GM11168 (cell line): Measurements from ENCODE around the gene ACTR8.

Source experiments
- in situ Hi-C: fragments of 300-500 bp; cut with MboI; formaldehyde crosslinking; loops from one replicate; pipeline ENCODE4 v1.12.0; 2022; ENCODE audit warnings: low sequenced_read_pairs; ENCODE audit not compliant: unreplicated experiment

Gene ACTR8

DNA sequence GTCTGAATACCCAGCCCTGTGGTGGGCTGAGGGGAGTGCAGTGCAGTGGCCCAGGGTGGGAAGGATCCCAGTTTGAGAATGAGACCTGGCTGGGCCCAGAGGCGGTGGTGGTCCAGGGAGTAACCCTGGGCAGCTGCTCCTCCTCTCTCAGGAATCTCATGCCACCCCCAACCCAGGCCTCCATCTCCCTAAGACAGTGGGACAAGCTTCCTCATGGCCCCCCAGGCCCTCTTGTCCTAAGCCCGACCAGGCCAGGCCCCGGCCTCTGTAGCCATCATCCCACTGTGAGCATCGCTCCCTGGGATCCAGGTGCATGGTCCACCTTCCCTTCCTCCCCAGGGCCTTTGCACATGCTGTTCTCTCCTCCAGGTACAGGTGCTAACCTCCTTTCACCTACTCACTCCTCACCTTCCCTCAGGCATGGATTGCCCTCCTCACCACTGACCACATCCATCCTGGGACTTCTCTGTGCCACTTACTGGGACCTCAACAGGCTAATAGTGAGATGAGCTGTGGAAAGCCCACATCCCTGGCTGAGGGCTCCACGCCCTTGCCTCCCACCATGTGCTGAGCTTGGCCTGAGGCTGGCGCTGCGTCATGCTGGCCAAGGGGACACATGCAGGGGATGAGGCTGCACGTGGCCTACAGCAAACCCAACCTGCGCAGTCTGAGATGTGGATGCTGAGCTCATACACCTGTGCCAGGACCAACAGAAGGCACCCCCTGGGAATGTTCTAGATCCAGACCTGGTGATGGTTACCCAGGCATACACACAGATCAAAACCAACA, 45.7 kb downstream of the ACTR8 start:
- in situ Hi-C loops = no loop called here

DNA sequence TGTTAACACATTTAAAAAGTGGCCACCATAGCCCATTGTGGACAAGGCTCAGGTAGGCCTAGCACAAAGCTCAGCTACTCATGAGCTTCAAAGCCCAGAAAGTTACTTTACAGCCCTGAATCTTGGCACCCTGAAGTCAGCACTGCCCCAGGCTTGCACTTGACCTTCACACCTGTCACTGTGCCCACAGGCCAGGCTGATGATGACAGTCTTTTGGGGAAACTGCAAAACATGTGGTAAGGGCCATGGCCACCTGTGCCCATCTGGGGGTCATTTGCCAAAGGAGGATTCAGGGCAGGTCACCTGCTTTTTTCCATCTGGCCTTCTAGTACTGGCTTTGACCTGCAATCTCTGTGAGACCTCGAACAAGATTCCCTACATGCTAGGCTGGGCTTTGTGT, 46.7 kb downstream of the ACTR8 start:
- in situ Hi-C loops = no loop called here

DNA sequence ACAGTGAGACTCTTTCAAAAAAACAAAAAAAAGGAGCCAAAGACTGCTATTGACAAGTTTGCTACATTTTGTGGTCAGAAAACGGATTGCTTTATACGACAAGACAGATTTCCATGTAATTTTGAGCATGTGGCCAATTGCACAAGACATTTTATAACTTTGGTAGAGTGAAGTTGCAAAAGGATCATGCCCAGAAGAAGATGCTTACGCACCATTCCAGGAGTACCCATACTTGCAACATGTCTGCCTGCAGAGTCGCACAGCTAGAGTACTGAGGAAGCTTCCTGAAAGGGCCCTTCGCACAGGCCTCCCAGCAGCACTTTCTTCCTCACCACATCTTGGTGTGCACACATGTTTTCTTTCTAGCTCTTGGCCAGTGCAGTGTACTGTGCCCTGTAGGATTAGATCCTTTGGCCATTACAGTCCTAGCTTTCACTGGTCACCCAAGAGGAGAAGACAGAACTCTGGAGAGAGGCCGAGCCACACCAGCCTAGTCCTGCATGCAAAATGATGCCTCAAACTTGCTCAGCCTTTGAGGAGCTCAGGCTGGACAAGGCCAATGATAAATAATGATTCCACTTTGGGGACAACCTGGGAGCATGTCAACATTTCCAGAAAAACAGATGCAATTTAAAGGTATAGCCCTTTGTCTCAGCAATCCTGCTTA, 47.4 kb downstream of the ACTR8 start:
- in situ Hi-C loops = no loop called here

DNA sequence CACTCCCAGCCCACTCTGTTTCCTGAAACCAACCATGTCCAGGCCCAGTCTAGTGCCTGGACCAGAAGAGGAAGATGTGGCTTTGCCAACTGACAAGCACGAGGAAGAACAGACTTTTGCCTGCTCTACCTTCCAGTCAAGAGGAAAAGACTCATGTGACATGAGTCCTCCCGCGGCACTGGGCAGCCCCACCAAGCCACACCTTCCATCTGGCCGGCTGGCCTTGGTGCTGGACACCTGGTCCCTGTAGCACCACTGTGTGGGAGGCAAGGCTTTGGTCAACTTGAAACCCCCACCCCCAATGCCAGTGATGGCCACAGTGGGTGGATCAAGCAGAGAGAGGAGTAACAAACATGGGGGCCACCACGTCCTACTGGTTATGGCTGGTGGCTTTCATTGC, 48.3 kb downstream of the ACTR8 start:
- in situ Hi-C loops = no loop called here

DNA sequence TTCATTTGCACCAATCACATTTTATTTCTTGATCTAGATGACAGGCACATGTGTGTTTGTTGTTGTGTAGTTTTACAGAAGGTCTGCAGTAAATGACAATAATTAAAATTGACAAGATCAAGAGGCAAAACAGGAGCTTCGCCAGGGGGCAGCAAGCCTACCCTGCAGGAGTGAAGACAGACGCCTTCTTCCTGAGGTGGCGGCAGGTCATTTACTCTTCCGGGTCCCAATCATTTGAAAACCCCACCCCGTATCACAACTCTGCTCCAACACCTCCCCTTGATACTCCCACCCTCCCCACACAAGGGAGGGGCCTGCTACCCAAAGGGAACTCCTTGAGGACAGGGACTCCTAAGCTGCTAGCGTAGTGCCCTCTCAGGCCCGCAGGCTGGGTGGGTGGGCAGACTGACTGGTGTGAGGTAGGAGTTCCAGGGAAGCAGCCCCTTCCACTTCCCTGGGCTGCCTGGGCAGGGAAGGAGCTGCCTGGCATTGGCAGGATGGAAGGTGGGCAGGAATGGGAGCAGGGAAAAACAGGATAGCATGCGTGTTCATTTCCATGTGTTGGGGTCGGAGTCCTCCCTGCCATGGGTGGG, 48.8 kb downstream of the ACTR8 start:
- in situ Hi-C loops = no loop called here

DNA sequence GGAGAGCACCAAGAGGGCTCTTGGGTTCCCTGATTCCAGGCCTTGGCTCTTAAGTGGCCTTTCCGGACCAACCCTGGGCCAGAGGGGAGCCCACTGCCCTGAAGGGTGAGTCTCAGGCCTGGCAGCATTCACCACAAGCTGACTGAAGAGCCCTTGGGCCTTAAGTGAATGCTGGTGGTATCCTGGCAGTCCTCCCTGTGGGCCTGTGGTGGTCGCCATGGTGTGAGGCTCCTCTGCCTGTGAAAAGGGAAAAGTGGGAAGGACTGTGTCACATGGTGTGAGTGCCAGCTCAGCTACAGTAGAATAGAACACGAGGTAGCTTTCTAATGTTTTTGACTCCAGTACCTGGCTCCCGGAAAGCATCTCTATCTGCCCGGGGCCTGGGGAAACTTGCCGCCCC, 51.0 kb downstream of the ACTR8 start:
- in situ Hi-C loops = no loop called here

DNA sequence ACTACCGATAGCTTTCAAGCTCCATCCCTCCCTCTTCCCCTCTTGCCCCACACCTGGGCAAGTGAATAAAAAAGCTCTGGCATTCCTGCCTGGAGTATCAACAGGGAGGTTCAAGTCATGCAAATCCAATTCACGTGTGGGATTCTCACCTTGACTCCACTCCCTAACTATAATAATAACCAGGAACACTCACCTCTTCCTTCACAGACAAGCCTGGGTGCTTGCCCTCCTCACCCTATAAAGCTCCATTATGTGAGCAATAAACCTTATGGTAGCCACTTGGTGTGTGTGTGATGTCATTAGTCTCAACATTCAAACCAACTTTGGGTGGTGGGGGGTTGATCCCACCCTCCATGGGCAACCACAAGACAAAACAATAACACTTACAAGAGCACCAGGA, 52.3 kb downstream of the ACTR8 start:
- in situ Hi-C loops = no loop called here

DNA sequence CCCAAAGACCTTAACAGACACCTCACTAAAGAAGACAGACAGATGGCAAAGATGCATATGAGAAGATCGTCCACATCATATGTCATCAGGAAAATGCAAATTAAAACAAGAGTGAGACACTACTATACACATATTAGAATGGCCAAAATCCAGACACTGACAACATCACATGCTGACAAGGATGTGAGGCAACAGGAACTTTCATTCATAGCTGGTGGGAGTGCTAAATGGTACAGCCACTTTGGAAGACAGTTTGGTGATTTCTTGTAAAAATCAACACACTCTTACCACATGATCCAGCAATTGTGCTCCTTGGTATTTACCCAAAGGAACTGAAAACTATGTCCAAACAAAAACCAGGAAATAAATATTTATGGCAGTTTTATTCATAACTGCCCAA, 53.4 kb downstream of the ACTR8 start:
- in situ Hi-C loops = no loop called here

DNA sequence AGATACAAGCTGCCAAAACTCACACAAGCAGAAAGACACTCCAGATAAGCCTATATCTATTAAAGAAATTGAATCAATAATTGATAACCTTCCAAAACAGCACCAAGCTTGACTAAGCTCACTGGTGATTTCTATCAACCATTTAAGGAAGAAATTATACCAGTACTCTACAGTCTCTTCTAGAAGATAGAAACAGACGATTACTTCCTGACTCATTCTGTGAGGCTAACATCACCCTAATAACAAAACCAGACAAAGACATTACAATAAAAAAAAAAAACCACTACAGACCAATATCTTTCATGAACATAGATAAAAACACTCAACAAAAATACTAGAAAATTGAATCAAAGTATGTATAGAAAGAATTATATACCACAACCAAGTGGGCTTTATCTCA, 55.9 kb downstream of the ACTR8 start:
- in situ Hi-C loops = no loop called here

DNA sequence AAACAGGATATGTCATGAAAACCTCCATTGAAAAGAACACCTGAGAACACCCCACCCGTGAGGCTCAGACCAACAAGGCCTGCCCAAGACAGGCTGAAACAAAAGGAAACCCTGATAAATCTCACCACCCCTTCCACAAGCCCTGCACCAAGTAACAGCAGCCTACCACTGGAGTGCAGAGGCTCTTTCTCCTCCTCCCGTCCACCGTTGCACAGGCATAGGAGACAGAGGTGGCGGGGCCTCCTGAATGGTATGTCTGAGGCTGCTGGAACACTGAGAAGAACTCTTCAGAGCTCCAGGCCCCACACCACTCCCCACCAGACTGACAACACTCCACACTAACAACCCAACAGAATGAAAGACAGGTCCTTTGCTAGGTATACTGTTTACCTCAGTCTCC, 57.2 kb downstream of the ACTR8 start:
- in situ Hi-C loops = no loop called here

DNA sequence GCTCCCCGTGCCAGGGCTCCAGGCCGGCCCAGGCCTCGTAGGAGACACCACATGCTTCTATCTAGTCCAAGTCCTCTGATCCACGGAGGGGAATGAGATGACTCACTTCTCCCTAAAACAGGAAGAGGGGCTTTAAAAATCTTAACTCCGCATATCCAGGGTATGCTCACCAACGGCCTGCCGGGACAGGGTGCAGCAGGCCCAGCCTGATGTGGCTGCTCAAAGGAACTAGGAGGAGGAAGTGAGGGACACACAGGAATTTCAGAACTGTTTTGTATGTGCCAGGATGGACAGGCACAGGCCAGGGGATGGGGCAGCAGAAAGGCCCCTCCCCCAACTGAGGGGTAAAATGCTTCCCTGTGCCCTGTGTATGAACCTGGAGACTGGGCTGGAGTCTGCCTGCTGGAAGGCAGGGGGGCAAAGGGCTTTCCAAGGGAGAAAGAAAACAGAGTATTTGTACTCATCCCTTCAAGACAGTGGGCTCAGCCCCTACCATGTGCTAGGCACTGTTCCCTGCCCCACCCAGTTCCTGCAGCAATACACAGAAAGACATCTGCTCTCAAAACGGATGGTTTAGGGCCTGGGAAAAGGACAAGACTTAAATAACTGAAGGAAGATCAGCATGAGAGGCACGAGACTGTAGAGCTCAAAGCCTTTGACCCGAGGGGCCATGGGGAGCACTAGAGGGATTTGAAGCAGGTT, 57.8 kb downstream of the ACTR8 start:
- in situ Hi-C loops = no loop called here

DNA sequence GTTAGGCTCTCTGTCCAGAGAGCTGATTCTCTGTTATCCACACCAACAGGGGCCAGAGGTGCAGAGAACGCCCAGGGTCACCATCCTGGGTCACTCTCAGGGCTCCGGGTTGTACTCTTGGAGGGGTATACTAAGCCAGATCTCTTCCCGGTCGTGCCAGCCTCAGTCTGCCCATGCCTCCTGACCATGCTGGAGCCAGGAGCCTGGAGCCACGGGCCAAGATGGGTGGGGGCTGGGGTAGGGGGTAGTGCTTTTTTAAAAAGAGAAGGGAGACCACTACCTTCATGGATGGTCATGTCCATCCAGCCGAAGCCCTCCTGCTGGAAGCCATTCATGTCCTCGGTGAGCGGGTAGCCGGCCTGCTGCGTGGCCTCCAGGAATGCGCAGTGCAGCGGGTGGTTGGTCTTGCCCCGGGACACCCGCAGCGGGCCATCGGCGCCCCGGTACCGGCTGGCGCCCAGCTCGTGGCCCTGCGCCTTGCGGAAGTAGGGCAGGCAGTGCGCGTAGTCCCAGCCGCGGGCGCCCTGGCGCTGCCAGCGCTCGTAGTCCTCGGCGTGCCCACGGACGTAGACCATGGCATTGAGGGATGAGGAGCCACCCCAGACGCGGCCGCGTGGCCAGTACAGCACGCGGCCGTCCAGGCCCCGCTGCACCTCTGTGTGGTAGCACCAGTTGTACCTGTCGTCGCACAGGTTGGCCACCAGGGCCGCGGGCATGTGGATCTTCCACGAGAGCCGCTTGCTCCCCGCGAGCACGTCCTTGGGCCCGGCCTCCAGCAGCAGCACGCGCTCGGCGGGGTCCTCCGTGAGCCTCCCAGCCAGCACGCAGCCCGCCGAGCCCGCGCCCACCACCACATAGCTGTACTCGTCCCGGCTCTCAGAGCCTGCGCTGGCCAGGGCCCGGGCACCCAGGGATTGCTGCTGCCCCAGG, 58.7 kb downstream of the ACTR8 start:
- in situ Hi-C loops = no loop called here

DNA sequence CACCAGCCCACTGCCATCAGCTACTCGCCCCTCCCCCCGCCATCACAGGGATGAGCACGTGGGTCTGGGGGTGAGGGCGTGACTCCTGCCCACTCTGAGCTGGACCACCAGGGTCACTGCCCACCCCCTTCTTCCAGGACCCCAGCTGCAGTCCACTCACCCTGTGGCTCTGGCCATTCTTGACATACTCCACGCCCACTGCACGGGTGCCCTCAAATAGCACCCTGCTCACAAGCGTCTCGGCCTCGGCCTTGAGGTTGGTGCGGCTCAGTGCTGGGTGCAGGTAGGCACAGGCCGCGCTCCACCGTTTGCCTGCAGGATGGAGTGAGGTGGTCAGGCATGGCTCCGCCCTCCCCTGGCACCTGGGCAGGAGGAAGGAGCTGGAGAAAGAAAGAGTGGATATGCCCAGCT, 59.6 kb downstream of the ACTR8 start:
- in situ Hi-C loops = no loop called here

DNA sequence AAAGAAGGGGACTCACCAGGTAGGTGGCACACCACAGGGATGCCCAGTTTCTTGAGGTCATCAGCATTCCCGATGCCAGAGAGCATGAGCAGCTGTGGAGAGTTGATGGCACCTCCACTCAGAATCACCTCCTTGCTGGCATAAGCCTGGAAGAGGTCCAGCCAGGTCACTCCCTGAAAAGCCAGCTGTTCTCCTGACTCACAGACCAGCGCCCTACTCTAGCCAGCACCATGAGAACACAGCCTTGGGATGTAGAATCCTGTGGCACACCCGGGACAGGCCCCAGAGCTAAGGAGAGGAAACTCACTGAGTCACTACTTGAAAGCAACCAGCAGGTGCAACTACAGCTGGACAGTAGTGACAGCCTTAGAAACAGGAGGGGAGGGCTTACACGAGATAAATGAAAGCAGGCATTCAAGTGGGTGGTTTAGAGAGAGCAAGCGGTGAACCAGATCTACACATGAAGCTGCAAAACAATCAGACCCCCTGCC, 60.3 kb downstream of the ACTR8 start:
- in situ Hi-C loops = no loop called here

DNA sequence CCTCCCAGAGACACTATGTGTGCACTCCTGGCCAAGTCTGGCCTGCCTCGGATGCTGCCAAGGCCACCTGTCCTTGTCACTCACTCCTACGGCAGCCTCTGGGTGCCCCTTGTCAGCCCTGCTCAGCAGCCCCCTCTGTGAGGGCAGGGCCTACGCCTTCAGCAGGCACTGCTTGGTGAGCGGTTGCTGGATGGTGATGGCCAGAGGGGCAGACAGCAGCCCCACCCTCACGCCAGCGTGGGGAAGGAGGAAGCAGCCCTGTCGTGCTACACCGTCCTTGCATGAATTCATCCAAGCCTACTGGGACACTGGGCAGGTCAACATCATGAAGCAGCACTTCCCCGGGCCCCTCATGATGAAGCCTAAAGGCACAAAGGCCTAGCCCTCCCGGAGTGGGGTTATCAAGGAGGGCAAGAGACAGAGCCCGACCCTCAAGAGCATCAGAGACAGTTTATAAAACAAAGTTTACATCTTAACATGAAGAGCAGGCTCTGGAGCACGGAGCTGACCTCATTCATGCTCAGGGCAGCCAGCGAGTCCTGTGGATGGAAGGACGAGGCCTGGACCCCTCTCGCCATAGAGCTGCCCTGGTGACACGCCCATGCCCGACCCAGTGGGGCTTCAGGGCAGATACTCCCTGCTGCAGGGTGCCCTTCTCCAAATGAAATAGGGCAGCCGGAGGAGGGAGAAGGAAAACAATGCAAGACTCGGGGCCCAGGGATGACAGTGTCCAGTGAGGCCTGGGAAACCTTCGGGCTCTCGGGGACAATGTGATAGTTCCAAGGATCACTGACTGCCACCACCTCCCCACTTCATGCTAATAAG, 61.0 kb downstream of the ACTR8 start:
- in situ Hi-C loops = no loop called here

DNA sequence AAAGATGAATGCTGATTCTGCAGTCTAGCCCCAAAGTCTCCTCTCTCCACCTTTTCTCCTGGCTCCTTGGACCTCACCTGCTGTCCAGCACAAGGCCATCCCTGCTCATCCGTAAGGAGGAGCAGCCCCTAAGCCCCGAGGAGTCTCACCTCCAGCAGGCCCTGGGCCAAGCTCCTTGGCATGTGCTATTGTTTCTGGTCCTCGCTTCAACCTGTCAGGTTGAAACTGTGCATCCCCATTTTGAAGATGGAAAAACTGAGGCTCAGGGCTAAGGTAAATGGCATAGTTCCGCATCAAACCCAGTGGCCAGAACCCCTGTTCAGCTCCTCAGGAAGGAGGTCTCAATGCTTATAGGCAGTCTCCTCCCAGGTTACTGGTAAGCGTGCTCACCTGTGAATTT, 61.9 kb downstream of the ACTR8 start:
- in situ Hi-C loops = no loop called here

DNA sequence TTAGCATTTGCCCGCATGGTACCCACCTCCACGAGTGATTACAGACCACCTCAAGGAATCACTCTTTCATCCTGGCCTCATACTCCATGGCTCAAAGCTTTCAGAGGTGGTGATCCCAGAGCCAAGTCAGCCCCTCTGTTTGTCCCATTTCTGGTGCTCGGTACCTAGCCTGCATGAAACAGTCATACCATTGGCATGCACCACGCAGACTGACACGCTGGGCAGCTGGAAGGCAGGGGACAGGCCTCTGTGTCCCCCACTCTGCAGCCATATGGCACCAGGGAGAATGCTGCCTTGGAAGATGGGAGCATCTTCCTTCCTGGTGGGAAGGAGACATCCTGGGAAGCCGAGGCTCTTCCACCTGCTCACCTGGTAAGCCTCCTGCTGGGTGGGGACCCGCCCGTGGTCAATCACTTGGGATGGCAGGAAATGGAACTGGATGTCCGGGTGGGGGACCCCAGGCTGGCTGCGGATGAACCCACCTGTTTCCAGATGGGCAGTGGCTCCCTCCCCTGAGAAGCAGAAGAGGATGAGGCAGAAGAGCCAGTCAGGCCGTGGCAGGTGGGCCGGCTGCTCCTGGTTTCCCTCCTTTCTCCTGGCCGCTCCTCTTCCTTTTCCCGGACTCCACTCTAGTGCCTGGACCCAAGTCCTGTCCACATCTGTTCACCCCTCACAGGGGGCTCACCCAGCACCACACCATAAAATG, 62.6 kb downstream of the ACTR8 start:
- in situ Hi-C loops = no loop called here
